ENCODE data around the gene ERMAP. TPM values are rescaled to one million over a fixed set of nuclear protein-coding genes. Genes with fewer than 3 reads are reported as not detected.

The ERMAP gene
- total RNA-seq, 4 donors from 2014 or later = 6.1 to 11.7 (median 8.7) TPM

DNA sequence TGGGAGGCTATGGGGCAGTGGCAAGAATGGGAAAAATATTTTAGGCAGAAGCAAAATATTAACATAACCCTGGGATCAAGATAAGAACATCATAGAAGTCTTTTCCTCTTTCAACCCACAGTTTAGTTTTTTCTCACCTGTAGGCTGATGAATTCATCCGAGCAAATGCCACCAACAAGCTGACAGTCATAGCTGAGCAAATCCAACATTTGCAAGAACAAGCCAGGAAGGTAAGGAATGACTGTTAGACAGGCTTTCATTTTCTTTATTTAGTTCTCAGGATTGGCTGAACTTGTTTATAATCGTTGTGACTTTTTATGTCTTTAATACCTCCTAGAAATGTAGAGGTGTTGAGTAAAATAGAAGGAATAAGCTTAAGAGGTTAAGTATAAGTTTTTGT lies 43.5 kb upstream of the ERMAP start:
- H3K27me3 ChIP-seq = no peaks in the 10 kb centered on the region
- WGBS, 2 donors = 50% methylated on average over 2 of the region's 2 CpGs
- intact Hi-C loops (cut with DNase I) = no loop called here
- TF ChIP-seq CTCF (IDR thresholded peaks at IDR 0.05) = no peak
- no peak for TF ChIP-seq POLR2A (IDR thresholded peaks at IDR 0.05)
- H3K36me3 ChIP-seq = peaks cover 4 to 63% (median 17%) of the 10 kb centered on the region in 3 donors
- no peaks in the 10 kb centered on the region for H3K9me3 ChIP-seq
- no peak overlapping the region for H3K4me3 ChIP-seq
- no peak overlapping the region for H3K27ac ChIP-seq
- peaks cover 0 to 15% (median 10%) of the 10 kb centered on the region in 3 donors for H3K4me1 ChIP-seq
- no peak for DNase-seq

DNA sequence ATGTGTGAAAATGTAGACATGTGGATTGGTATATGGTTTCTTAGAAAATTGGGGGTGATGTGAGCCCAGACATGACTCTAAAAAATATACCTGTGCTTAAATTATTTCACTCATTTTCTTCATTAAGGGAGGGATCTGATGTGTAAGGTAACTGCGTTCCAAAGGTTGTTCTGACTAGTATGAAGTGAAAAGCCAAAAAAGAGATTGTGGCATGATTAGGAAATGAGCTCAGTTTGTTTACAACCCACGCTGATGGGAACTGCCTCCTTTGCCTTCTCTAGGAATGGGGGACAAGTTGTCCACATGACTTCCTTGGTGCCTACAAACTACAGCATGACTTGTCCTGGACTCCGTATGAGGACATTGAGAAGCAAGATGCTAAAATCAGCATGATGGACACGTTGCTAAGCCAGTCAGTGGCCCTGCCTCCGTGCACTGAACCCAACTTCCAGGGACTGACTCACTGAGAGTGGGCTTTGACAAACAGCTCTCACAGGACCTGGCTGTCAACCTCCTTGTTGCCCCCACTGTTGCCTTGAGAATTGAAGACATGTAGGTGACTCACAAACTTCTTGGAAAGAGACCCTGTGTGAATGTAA lies 41.9 kb upstream of the ERMAP start:
- intact Hi-C loops (cut with DNase I) = no loop called here
- WGBS, 2 donors = 79 to 92% methylated on average over 3 to 5 of the region's 5 CpGs

GRCh38 chr1:42776502-42776901 lies 40.4 kb upstream of the ERMAP start:
- WGBS, 2 donors = 94 to 100% methylated on average over 4 to 6 of the region's 6 CpGs
- Histone ChIP-seq H3K27me3 (no peaks in the 10 kb centered on the region), H3K27ac (no peak overlapping the region), H3K9me3 (no peaks in the 10 kb centered on the region), H3K4me1 (no peaks in the 10 kb centered on the region), H3K36me3 (peaks cover 4 to 85% (median 17%) of the 10 kb centered on the region in 3 donors), H3K4me3 (no peak overlapping the region)
- DNase-seq = no peak
- TF ChIP-seq CTCF (IDR thresholded peaks at IDR 0.05) (no peak), POLR2A (IDR thresholded peaks at IDR 0.05) (no peak)
- intact Hi-C loops (cut with DNase I) = no loop called here

More for the DNA sequence above, 41.9 kb upstream of the ERMAP start:
- TF ChIP-seq POLR2A (IDR thresholded peaks at IDR 0.05) = no peak
- TF ChIP-seq CTCF (IDR thresholded peaks at IDR 0.05) = no peak
- Histone ChIP-seq H3K36me3 (peaks cover 4 to 71% (median 17%) of the 10 kb centered on the region in 3 donors), H3K9me3 (no peaks in the 10 kb centered on the region), H3K27ac (no peak overlapping the region), H3K4me3 (no peak overlapping the region), H3K4me1 (no peaks in the 10 kb centered on the region), H3K27me3 (no peaks in the 10 kb centered on the region)
- no peak for DNase-seq

DNA sequence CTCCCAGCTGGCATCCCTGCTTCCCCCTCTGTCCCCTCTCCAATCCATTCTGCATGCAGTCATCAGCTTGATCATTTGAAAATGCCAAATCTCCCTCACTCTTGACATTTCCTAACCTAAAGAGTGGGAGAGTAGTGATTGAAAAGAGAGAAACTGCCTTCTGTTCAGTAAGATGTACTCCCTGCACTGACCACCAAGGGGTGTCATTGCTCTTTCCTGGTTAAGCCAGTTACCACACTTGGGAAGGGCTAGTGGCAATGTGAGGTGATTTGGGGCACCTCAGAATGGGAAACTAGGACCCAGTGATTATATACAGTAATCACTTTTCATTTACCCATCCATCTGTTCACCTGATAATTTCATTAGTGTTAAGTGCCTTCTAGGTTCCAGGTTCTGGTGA lies 39.1 kb upstream of the ERMAP start:
- no peak for TF ChIP-seq POLR2A (IDR thresholded peaks at IDR 0.05)
- TF ChIP-seq CTCF (IDR thresholded peaks at IDR 0.05) = peak in 5 of 6 experiments; percentile 44 to 70 (median 51)
- peaks cover 4 to 97% (median 17%) of the 10 kb centered on the region in 3 donors for H3K36me3 ChIP-seq
- no peaks in the 10 kb centered on the region for H3K4me1 ChIP-seq
- H3K27me3 ChIP-seq = no peaks in the 10 kb centered on the region
- no peak overlapping the region for H3K27ac ChIP-seq
- DNase-seq = no peak
- intact Hi-C loops (cut with DNase I) = no loop called here
- H3K9me3 ChIP-seq = no peaks in the 10 kb centered on the region
- no peak overlapping the region for H3K4me3 ChIP-seq

- Histone ChIP-seq H3K9me3 (no peaks in the 10 kb centered on the region), H3K4me1 (peaks cover under 1 to 7% (median 2%) of the 10 kb centered on the region in 3 donors), H3K4me3 (no peak overlapping the region), H3K27me3 (no peaks in the 10 kb centered on the region), H3K36me3 (peaks cover 4 to 83% (median 11%) of the 10 kb centered on the region in 3 donors), H3K27ac (no peak overlapping the region)
- TF ChIP-seq POLR2A (IDR thresholded peaks at IDR 0.05) = no peak
- no peak for TF ChIP-seq CTCF (IDR thresholded peaks at IDR 0.05)
- intact Hi-C loops (cut with DNase I) = no loop called here
- WGBS, 2 donors = 56 to 87% methylated on average over 2 of the region's 2 CpGs
- no peak for DNase-seq
Measured at GRCh38 chr1:42779725-42780124, 37.2 kb upstream of the ERMAP start.

All from esophagus squamous epithelium (tissue), 5 donors.